Thyroid gland (tissue), 4 donors: Measurements from ENCODE around the gene LRTM1. TPM values are rescaled to one million over a fixed set of nuclear protein-coding genes. Genes with fewer than 3 reads are reported as not detected.

ENCODE experiments used
- DNase-seq, 2 donors: peaks; one replicate each; pipeline ENCODE4 v3.0.0-alpha.2; 2019
- H3K27ac ChIP-seq, 3 donors: fragments of 200-600 bp; sonication (generic); 1 replicate in 2 of 3; 2 replicates in 1 of 3; pipeline ENCODE4 v1.5.1; 2016 to 2019; ENCODE audit warnings: mild to moderate bottlenecking in 1 of 3, moderate library complexity in 1 of 3
- H3K27me3 ChIP-seq: fragments of 200-600 bp; sonication (generic); one replicate; pipeline ENCODE4 v1.5.1; 2019
- H3K36me3 ChIP-seq, 2 donors: fragments of 200-600 bp; sonication (generic); one replicate each; pipeline ENCODE4 v1.5.1; 2016 to 2019
- H3K4me1 ChIP-seq, 2 donors: fragments of 200-600 bp; sonication (generic); one replicate each; pipeline ENCODE4 v1.5.1; 2017 to 2019
- H3K4me3 ChIP-seq, 3 donors: fragments of 200-600 bp; sonication (generic); replicated peaks in 1 of 3; 1 replicate in 2 of 3; 2 replicates in 1 of 3; pipeline ENCODE4 v1.5.1; 2016; ENCODE audit warnings: mild to moderate bottlenecking in 1 of 3
- H3K9me3 ChIP-seq: fragments of 200-600 bp; sonication (generic); one replicate; pipeline ENCODE4 v1.5.1; 2017
- CTCF ChIP-seq, 6 experiments: fragments of 200-600 bp in 3 of 6; fragments of 450-650 bp in 3 of 6; sonication (generic) in 3 of 6; IDR thresholded peaks; one replicate each; pipeline ENCODE4 v1.5.1; 2016 to 2019; ENCODE audit warnings: antibody characterized with exemption in 6 of 6, mild to moderate bottlenecking in 2 of 6, inconsistent platforms in 1 of 6, moderate library complexity in 1 of 6
- POLR2A ChIP-seq, 2 donors: fragments of 450-650 bp; IDR thresholded peaks; one replicate each; pipeline ENCODE4 v1.6.1; 2017; ENCODE audit warnings: antibody characterized with exemption in 2 of 2, mild to moderate bottlenecking in 2 of 2, moderate library complexity in 1 of 2
- WGBS, 2 donors: methylation state at CpG; one replicate each; pipeline ENCODE4 v1.1.5; 2017; 5-methylcytosine and 5-hydroxymethylcytosine counted together
- intact Hi-C: fragments of 100-400 bp; cut with DNase I; formaldehyde crosslinking; loops from one replicate; pipeline ENCODE4 v1.15.1; 2023
- total RNA-seq, 4 donors: library from RNA; depleted of rRNA; stranded (reverse); fragments of >200 nt; gene quantifications; one replicate each; pipeline ENCODE4 v1.2.3, GENCODE V29; 2016

LRTM1 gene
- total RNA-seq, 4 donors from 2014 or later: not detected

GRCh38 chr3:54900838-54901591, 26.8 kb downstream of the LRTM1 start:
- no peaks in the 10 kb centered on the region for H3K36me3 ChIP-seq
- intact Hi-C loops: no loop called here
- no peak for TF ChIP-seq POLR2A (IDR thresholded peaks at IDR 0.05)
- 79 to 81% methylated on average over 8 of the region's 8 CpGs for WGBS, 2 donors
- H3K4me3 ChIP-seq: no peak overlapping the region
- no peaks in the 10 kb centered on the region for H3K27me3 ChIP-seq
- H3K4me1 ChIP-seq: no peaks in the 10 kb centered on the region
- no peak overlapping the region for H3K27ac ChIP-seq
- DNase-seq: no peak
- no peaks in the 10 kb centered on the region for H3K9me3 ChIP-seq

GRCh38 chr3:54899273-54899672, 28.6 kb downstream of the LRTM1 start:
- Histone ChIP-seq H3K4me1 (no peaks in the 10 kb centered on the region), H3K9me3 (no peaks in the 10 kb centered on the region), H3K4me3 (no peak overlapping the region), H3K27me3 (no peaks in the 10 kb centered on the region), H3K27ac (no peak overlapping the region), H3K36me3 (no peaks in the 10 kb centered on the region)
- WGBS, 2 donors: 88 to 89% methylated on average over 6 of the region's 6 CpGs
- intact Hi-C loops: no loop called here
- DNase-seq: no peak
- TF ChIP-seq CTCF (IDR thresholded peaks at IDR 0.05) (no peak), POLR2A (IDR thresholded peaks at IDR 0.05) (no peak)

GRCh38 chr3:54897028-54897711, 30.7 kb downstream of the LRTM1 start:
- H3K9me3 ChIP-seq: no peaks in the 10 kb centered on the region
- peaks cover 0 to 2% of the 10 kb centered on the region in 2 donors for H3K4me1 ChIP-seq
- WGBS, 2 donors: 75 to 91% methylated on average over 3 of the region's 3 CpGs
- DNase-seq: no peak
- no peak for TF ChIP-seq POLR2A (IDR thresholded peaks at IDR 0.05)
- no peak for TF ChIP-seq CTCF (IDR thresholded peaks at IDR 0.05)
- no peak overlapping the region for H3K4me3 ChIP-seq
- H3K27ac ChIP-seq: no peak overlapping the region
- intact Hi-C loops: no loop called here
- no peaks in the 10 kb centered on the region for H3K27me3 ChIP-seq
- no peaks in the 10 kb centered on the region for H3K36me3 ChIP-seq

GRCh38 chr3:54895613-54896012, 32.2 kb downstream of the LRTM1 start:
- H3K27ac ChIP-seq: no peak overlapping the region
- H3K4me3 ChIP-seq: no peak overlapping the region
- H3K9me3 ChIP-seq: no peaks in the 10 kb centered on the region
- peaks cover 9 to 17% of the 10 kb centered on the region in 2 donors for H3K4me1 ChIP-seq
- TF ChIP-seq POLR2A (IDR thresholded peaks at IDR 0.05) (no peak), CTCF (IDR thresholded peaks at IDR 0.05) (no peak)
- H3K36me3 ChIP-seq: no peaks in the 10 kb centered on the region
- intact Hi-C loops: no loop called here
- DNase-seq: no peak
- H3K27me3 ChIP-seq: no peaks in the 10 kb centered on the region
- 95 to 98% methylated on average over 4 of the region's 4 CpGs for WGBS, 2 donors

- TF ChIP-seq CTCF (IDR thresholded peaks at IDR 0.05): no peak
- TF ChIP-seq POLR2A (IDR thresholded peaks at IDR 0.05): no peak
- peaks cover 10 to 20% of the 10 kb centered on the region in 2 donors for H3K4me1 ChIP-seq
- peak overlapping the region; percentile 65 to 84 (median 76) for H3K27ac ChIP-seq
- H3K36me3 ChIP-seq: no peaks in the 10 kb centered on the region
- DNase-seq: no peak
- WGBS, 2 donors: 50 to 100% methylated on average over 2 of the region's 2 CpGs
- no peaks in the 10 kb centered on the region for H3K9me3 ChIP-seq
- H3K27me3 ChIP-seq: no peaks in the 10 kb centered on the region
- intact Hi-C loops: no loop called here
- H3K4me3 ChIP-seq: no peak overlapping the region
Measured at GRCh38 chr3:54892168-54892567, 35.7 kb downstream of the LRTM1 start.
